NT2/D1 (cell line): ENCODE data around the gene SREBF1.

Source experiments
- SUZ12 ChIP-seq: IDR thresholded peaks from 2 replicates; pipeline ENCODE4 v1.6.1; 2011; ENCODE audit not compliant: insufficient read length, insufficient read depth; ENCODE audit errors: extremely low read depth
- YY1 ChIP-seq: IDR thresholded peaks from 2 replicates; pipeline ENCODE4 v1.6.1; 2011; ENCODE audit not compliant: insufficient read length, insufficient read depth
- ZNF274 ChIP-seq: IDR thresholded peaks from 2 replicates; pipeline ENCODE4 v1.6.1; 2011; ENCODE audit warnings: mild to moderate bottlenecking, low read depth, low read length

DNA sequence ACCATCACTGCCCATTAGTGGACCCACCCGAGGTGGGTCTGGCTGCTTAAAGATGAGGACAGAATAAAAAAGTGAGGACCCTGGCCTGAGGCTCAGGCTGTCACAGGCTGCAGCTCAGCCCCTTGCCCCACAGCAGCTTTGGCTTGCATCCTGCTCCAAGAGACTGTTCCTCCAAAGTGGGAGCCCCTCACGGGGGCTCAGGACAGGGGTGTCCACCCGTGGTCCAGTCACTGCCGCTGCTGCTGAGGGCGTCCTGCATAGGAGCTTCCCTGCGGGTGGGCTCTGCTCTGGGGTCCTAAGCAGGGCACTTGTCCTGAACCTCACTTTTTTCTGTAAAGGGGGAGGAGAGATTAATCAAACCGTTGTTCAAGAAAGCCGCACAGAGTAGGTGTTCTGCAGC lies 47.8 kb downstream of the SREBF1 start:
- TF ChIP-seq SUZ12: no peak
- no peak for TF ChIP-seq YY1
- TF ChIP-seq ZNF274: no peak
